Choroid plexus epithelial cell (primary cell): ENCODE measurements around the gene SPCS2.

ENCODE experiments used
- DNase-seq: peaks from one replicate; pipeline ENCODE4 v3.0.0-alpha.2; 2010; ENCODE audit warnings: low read depth
- H3K4me3 ChIP-seq: 2 replicates; pipeline ENCODE4 v1.5.1; 2011; ENCODE audit warnings: low read depth, mild to moderate bottlenecking, control low read depth, low read length, moderate library complexity
- CTCF ChIP-seq: conservative IDR thresholded peaks from 2 replicates; pipeline ENCODE4 v1.5.1; 2011; ENCODE audit warnings: low read depth, mild to moderate bottlenecking, control low read depth, inconsistent platforms, low read length, moderate library complexity

Gene SPCS2

GRCh38 chr11:75024068-75024449, 75.0 kb downstream of the SPCS2 start:
- no peak for TF ChIP-seq CTCF
- H3K4me3 ChIP-seq = no peak overlapping the region
- no peak for DNase-seq

- no peak for DNase-seq
- TF ChIP-seq CTCF = no peak
- no peak overlapping the region for H3K4me3 ChIP-seq
Observed at GRCh38 chr11:75024764-75025211, 75.7 kb downstream of the SPCS2 start.

- no peak for TF ChIP-seq CTCF
- no peak for DNase-seq
- no peak overlapping the region for H3K4me3 ChIP-seq
Observed at GRCh38 chr11:75025561-75025960, 76.5 kb downstream of the SPCS2 start.

- no peak for TF ChIP-seq CTCF
- DNase-seq = no peak
- H3K4me3 ChIP-seq = no peak overlapping the region
Observed at GRCh38 chr11:75028321-75028720, 79.3 kb downstream of the SPCS2 start.
